Activated T-helper 2 cell treated with anti-CD3 and anti-CD28 coated beads, Interferon-gamma antibody, Interleukin-2, Interleukin-4, amounts not matched to agents 10 μg/mL and 5 μg/mL and 100 μg/mL, durations not matched to agents 14 hours and 24 hours and 36 hours (primary cell): ENCODE measurements around the gene ZFYVE26. TPM values are rescaled to one million over a fixed set of nuclear protein-coding genes. Genes with fewer than 3 reads are reported as not detected.
A peak's percentile ranks its signal among the peaks of the same experiment; 100 is the strongest.

ENCODE experiments used
- DNase-seq: peaks from one replicate; pipeline ENCODE4 v3.0.0; 2021; ENCODE audit warnings: low spot score
- H3K27ac Mint-ChIP-seq: one replicate; pipeline ENCODE4 v1.8.0; 2021; ENCODE audit warnings: mixed read lengths
- H3K27me3 Mint-ChIP-seq: one replicate; pipeline ENCODE4 v1.8.0; 2021; ENCODE audit warnings: low read depth, mixed read lengths
- H3K36me3 Mint-ChIP-seq: one replicate; pipeline ENCODE4 v1.8.0; 2021; ENCODE audit warnings: low read depth, mixed read lengths
- H3K4me1 Mint-ChIP-seq: one replicate; pipeline ENCODE4 v1.8.0; 2021; ENCODE audit warnings: low read depth, mixed read lengths
- H3K4me3 Mint-ChIP-seq: one replicate; pipeline ENCODE4 v1.8.0; 2021; ENCODE audit warnings: low read depth, mild to moderate bottlenecking, moderate library complexity, mixed read lengths
- H3K9me3 Mint-ChIP-seq: one replicate; pipeline ENCODE4 v1.8.0; 2021; ENCODE audit warnings: mixed read lengths
- intact Hi-C: fragments of 100-400 bp; cut with micrococcal nuclease; formaldehyde crosslinking; loops from one replicate; pipeline ENCODE4 v1.15.1; 2023
- total RNA-seq: library from RNA; stranded (reverse); gene quantifications from 2 replicates; pipeline ENCODE4 v1.2.3, GENCODE V29; 2022

The ZFYVE26 gene
- total RNA-seq, result 16.0 and 16.2 TPM in 2 replicates

GRCh38 chr14:67816326-67817002 lies at the start of gene ZFYVE26:
Gene ZFYVE26, minus strand, starts transcription at chr14:67816590. Its CDS starts 627 bp downstream, at chr14:67815963.
- H3K9me3 Mint-ChIP-seq, result no peaks in the 10 kb centered on the region
- peak within 1 kb of the TSS; percentile 94 for H3K27ac Mint-ChIP-seq
- intact Hi-C loops, result loop anchor here (1.0 to 5.0 kb wide), 5 partner anchors 119 to 1161 kb away; partner anchors contain the start of genes EIF2S1, PIGH, RDH11 and ZFP36L1
- H3K27me3 Mint-ChIP-seq, result no peaks in the 10 kb centered on the region
- peaks cover 38% of the 10 kb centered on the region for H3K4me1 Mint-ChIP-seq
- peak within 1 kb of the TSS; percentile 87 for H3K4me3 Mint-ChIP-seq
- peak; percentile 89 for DNase-seq
- peaks cover 8% of the 10 kb centered on the region for H3K36me3 Mint-ChIP-seq

GRCh38 chr14:67863223-67863622 lies 46.8 kb upstream of the ZFYVE26 start:
- Mint-ChIP-seq H3K4me3 (no peak overlapping the region), H3K27ac (no peak overlapping the region), H3K36me3 (peaks cover 21% of the 10 kb centered on the region), H3K9me3 (peaks cover 5% of the 10 kb centered on the region), H3K4me1 (peaks cover 8% of the 10 kb centered on the region), H3K27me3 (no peaks in the 10 kb centered on the region)
- intact Hi-C loops, result no loop called here
- DNase-seq, result no peak

GRCh38 chr14:67859169-67859749 lies 42.9 kb upstream of the ZFYVE26 start:
- Mint-ChIP-seq H3K27ac (no peak overlapping the region), H3K4me1 (peaks cover 10% of the 10 kb centered on the region), H3K36me3 (no peaks in the 10 kb centered on the region), H3K4me3 (no peak overlapping the region), H3K27me3 (no peaks in the 10 kb centered on the region), H3K9me3 (no peaks in the 10 kb centered on the region)
- intact Hi-C loops, result no loop called here
- no peak for DNase-seq

DNA sequence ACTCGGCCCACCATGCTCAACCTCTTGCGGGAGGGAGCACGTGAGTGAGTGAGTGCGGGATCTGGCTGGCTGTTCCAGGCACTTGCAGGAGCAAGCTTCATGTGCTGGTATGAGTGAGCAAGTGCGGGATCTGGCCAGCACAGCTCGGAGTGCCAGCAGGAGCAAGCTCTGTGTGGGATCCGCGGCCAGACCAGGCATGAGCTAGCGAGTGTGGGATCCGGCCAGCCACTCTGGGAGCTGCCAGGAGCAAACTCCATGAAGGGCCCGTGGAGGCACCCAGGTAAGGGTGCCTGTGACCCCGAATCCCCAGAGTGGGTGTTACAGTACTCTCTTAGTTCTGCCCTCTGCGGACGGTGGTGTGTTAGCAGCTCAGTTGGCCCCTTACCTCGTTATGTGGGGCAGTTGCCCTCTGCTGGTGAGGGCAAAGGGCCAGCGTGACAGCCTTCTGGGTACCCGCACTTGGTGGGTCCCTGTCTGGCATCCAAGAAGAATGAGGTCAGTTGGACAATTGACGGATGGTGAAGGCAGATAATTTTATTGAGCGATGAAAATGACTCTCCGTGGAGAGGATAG lies 41.5 kb upstream of the ZFYVE26 start:
- no peak for DNase-seq
- no peak overlapping the region for H3K4me3 Mint-ChIP-seq
- no peaks in the 10 kb centered on the region for H3K27me3 Mint-ChIP-seq
- H3K36me3 Mint-ChIP-seq, result no peaks in the 10 kb centered on the region
- intact Hi-C loops, result no loop called here
- H3K27ac Mint-ChIP-seq, result no peak overlapping the region
- H3K9me3 Mint-ChIP-seq, result no peaks in the 10 kb centered on the region
- peaks cover 12% of the 10 kb centered on the region for H3K4me1 Mint-ChIP-seq

DNA sequence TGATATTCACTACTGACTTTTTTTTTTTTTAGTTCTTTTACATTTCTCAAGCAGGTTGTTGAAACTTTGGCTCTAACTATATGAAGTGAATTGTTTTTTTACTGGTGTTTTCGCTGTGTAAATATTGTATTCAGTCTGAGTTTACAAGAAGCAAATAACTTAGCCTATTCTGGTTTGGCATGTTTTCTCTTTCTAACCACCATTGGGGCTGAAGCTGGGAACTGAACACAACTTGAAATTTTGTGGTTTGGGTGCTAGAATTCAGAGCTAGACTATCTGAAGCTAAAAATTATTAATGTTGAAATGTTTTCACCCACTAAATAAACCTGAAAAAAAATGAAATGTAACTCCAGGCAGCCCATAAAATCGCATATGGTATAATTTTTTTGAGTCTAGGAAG lies 40.4 kb upstream of the ZFYVE26 start:
- Mint-ChIP-seq H3K36me3 (no peaks in the 10 kb centered on the region), H3K4me1 (peaks cover 12% of the 10 kb centered on the region), H3K4me3 (no peak overlapping the region), H3K9me3 (no peaks in the 10 kb centered on the region), H3K27me3 (no peaks in the 10 kb centered on the region), H3K27ac (no peak overlapping the region)
- intact Hi-C loops, result no loop called here
- no peak for DNase-seq

DNA sequence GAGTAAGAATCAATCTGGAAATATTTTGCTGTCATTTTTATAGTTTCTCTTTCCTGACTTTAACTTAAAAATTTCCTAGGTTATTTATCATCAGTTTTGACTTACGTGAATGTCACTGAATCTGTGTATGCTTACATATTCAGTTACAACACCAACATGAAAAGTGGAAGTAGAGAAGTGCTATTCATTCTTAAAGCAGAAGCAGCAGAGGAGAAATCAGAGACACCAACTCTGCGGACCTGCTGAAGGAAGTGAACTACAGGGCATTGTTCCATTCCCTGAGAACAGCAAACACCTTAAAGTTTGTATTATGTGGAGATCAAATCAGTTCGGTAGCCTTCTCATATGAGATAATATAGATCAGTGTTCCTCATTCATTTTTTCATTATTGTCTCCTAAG lies 37.3 kb upstream of the ZFYVE26 start:
- intact Hi-C loops, result no loop called here
- Mint-ChIP-seq H3K36me3 (peaks cover 7% of the 10 kb centered on the region), H3K4me1 (peaks cover 7% of the 10 kb centered on the region), H3K27ac (no peak overlapping the region), H3K4me3 (no peak overlapping the region), H3K27me3 (no peaks in the 10 kb centered on the region), H3K9me3 (peaks cover 9% of the 10 kb centered on the region)
- DNase-seq, result no peak

- H3K27me3 Mint-ChIP-seq, result no peaks in the 10 kb centered on the region
- peaks cover 7% of the 10 kb centered on the region for H3K36me3 Mint-ChIP-seq
- H3K9me3 Mint-ChIP-seq, result peaks cover 14% of the 10 kb centered on the region
- intact Hi-C loops, result no loop called here
- peaks cover 7% of the 10 kb centered on the region for H3K4me1 Mint-ChIP-seq
- H3K27ac Mint-ChIP-seq, result no peak overlapping the region
- no peak overlapping the region for H3K4me3 Mint-ChIP-seq
- no peak for DNase-seq
Measured at GRCh38 chr14:67852926-67853604, 36.7 kb upstream of the ZFYVE26 start.

GRCh38 chr14:67851785-67852410 lies 35.5 kb upstream of the ZFYVE26 start:
- Mint-ChIP-seq H3K9me3 (peaks cover 19% of the 10 kb centered on the region), H3K27ac (no peak overlapping the region), H3K27me3 (no peaks in the 10 kb centered on the region), H3K36me3 (peaks cover 16% of the 10 kb centered on the region), H3K4me1 (peaks cover 7% of the 10 kb centered on the region), H3K4me3 (no peak overlapping the region)
- intact Hi-C loops, result no loop called here
- no peak for DNase-seq

- Mint-ChIP-seq H3K4me3 (no peak overlapping the region), H3K36me3 (peaks cover 19% of the 10 kb centered on the region), H3K27ac (no peak overlapping the region), H3K27me3 (no peaks in the 10 kb centered on the region), H3K9me3 (peaks cover 19% of the 10 kb centered on the region), H3K4me1 (peaks cover 5% of the 10 kb centered on the region)
- intact Hi-C loops, result no loop called here
- no peak for DNase-seq
Measured at GRCh38 chr14:67850066-67850830, 33.9 kb upstream of the ZFYVE26 start.

DNA sequence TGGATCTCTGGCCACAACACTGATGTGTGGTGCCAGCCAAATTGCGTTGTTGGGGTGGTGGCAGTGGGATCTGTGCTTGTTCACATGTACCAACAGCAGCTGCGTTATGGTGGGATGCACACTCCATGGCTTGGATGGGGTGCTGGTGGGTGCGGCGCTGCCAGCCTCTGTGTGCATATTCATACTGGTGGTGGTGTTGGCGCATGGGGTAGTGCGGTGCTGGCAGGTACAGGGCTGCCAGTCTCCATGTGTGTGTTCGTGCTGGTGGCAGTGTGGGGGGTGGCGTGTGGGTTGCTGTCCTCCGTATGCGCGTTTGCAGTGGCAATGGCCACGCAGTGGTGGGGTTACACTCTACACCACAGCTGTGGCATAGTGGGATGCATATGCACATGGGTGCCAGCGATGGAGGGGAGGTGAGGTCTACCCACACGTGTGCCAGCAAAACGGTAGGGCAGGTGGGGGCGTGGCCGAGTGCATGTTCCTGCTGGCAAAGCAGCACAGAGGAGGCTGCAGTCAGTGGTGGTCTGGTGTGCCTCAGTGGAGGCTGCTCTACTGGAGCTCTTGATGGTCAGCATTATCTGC lies 29.7 kb upstream of the ZFYVE26 start:
- H3K9me3 Mint-ChIP-seq, result peaks cover 19% of the 10 kb centered on the region
- intact Hi-C loops, result no loop called here
- peaks cover 1% of the 10 kb centered on the region for H3K4me1 Mint-ChIP-seq
- H3K36me3 Mint-ChIP-seq, result peaks cover 19% of the 10 kb centered on the region
- H3K4me3 Mint-ChIP-seq, result no peak overlapping the region
- DNase-seq, result no peak
- no peak overlapping the region for H3K27ac Mint-ChIP-seq
- no peaks in the 10 kb centered on the region for H3K27me3 Mint-ChIP-seq

DNA sequence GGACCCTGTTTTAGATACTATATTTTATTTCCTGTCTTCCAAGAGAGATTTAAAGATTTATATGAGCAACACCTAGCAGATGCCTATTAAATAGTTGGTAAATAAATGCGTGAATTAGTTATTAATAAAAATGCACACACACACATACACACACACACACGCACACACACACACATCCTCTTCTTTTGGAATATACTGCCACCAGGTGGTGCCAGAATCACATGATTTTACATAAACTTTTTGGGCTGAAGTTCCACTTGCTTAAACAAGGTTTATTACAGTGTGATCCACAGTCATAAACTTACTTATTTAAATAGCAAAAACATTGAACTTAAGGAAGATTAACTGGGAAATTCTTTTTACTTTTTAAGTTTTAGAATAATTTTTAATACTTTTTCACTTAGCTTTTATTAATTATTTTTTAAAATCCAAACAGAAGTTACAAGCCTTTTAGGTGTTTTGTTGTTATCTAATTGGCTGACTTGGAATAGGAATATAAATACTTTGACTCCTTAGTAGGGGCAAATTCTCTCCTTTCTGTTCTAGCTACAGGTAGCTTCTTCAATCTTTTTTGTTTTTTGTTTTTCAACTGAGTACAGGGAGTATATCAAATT lies 20.7 kb upstream of the ZFYVE26 start:
- Mint-ChIP-seq H3K9me3 (no peaks in the 10 kb centered on the region), H3K4me3 (no peak overlapping the region), H3K27me3 (no peaks in the 10 kb centered on the region), H3K27ac (no peak overlapping the region), H3K36me3 (peaks cover 4% of the 10 kb centered on the region), H3K4me1 (no peaks in the 10 kb centered on the region)
- intact Hi-C loops, result no loop called here
- peak; percentile 41 for DNase-seq
